Thoracic aorta (tissue), 2 donors: ENCODE measurements around the gene ATG7. TPM values are rescaled to one million over a fixed set of nuclear protein-coding genes. Genes with fewer than 3 reads are reported as not detected.
"Not testable (repeated sequence)": the region's sequence is repeated elsewhere in the genome, so short reads cannot be mapped to it uniquely, and the experiment has no call there.

Experiments used
- ATAC-seq: fragments of 150-250 bp; one replicate; pipeline ENCODE4 v1.8.0; 2017; ENCODE audit warnings: low read depth; ENCODE audit not compliant: insufficient number of reproducible peaks, low FRiP score
- DNase-seq: peaks from one replicate; pipeline ENCODE4 v3.0.0-alpha.2; 2020; ENCODE audit warnings: low spot score
- H3K27ac ChIP-seq, 2 donors: fragments of 200-600 bp; sonication (generic); 1 replicate in 1 of 2; 2 replicates in 1 of 2; pipeline ENCODE4 v1.5.1; 2016; ENCODE audit warnings: mild to moderate bottlenecking in 2 of 2, moderate library complexity in 2 of 2
- H3K27me3 ChIP-seq: fragments of 200-600 bp; sonication (generic); replicated peaks from 2 replicates; pipeline ENCODE4 v1.6.0; 2016; ENCODE audit warnings: mild to moderate bottlenecking; ENCODE audit not compliant: insufficient read depth
- H3K36me3 ChIP-seq: fragments of 200-600 bp; sonication (generic); one replicate; pipeline ENCODE4 v1.5.1; 2016
- H3K4me1 ChIP-seq, 2 donors: fragments of 200-600 bp; sonication (generic); 1 replicate in 1 of 2; 2 replicates in 1 of 2; pipeline versions ENCODE4 v1.5.1 to v1.6.0; 2016; ENCODE audit warnings: low read depth in 2 of 2, mild to moderate bottlenecking in 1 of 2; ENCODE audit not compliant: control insufficient read depth in 1 of 2
- H3K4me3 ChIP-seq: fragments of 200-600 bp; sonication (generic); 2 replicates; pipeline ENCODE4 v1.5.1; 2016; ENCODE audit warnings: mild to moderate bottlenecking
- H3K9me3 ChIP-seq: fragments of 200-600 bp; sonication (generic); 2 replicates; pipeline ENCODE4 v1.5.1; 2016
- total RNA-seq, 2 donors: library from RNA; depleted of rRNA; stranded (reverse); fragments of >200 nt; gene quantifications; one replicate each; pipeline versions ENCODE4 v1.1.0 to v1.2.3, GENCODE V29; 2016
- TF ChIP-seq, protein P1 (sequence below): fragments of 200-600 bp; sonication (generic); IDR thresholded peaks from one replicate; pipeline ENCODE4 v1.5.1; 2019; ENCODE audit warnings: antibody characterized with exemption

The ATG7 gene
- total RNA-seq, 2 donors from 2014 or later: 56.6 to 88.3 TPM

DNA sequence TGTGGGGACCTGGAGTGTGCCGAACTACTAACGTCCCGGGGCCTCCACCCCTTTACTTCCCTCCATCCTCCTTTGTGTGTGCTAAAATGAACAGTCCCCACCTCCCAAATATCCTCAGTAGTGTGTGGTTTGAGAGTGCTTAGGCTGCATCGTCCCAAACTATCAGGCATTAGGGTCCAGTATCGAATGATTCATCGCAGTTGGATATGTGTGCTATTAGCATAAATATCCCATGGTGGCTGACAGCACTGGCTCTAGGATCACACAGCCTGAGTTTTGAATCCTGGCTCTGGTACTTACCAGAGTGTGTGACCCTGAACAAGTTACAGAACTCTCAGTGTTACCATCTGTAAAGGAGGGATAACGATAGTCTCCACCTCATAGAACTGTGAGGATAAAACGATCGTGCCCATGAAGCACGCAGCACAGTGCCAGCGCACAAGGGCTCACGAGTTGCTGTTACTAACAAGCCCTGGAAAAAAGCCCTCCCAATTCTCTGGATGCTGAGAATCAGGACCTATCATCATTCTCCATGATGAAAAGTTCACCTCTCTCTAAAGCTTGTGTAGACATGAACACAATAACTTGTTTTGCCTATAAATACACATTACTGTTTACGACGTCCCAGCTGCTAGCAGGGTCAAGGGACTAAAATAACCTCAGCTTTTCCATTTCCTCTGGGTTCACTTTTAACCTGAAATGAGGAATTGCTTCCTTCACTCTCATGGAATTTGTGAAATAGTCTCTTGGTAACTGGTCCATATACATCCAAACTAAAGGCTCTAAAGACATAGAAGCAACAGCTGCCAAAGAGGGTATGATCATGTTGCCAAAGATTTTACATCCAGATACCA, 320.5 kb downstream of the ATG7 start:
- Histone ChIP-seq H3K36me3 (no peaks in the 10 kb centered on the region), H3K27me3 (no peaks in the 10 kb centered on the region), H3K9me3 (no peaks in the 10 kb centered on the region), H3K4me3 (peak overlapping the region; percentile 41), H3K27ac (peak overlapping the region; percentile 74 to 78), H3K4me1 (peaks cover 46 to 82% of the 10 kb centered on the region in 2 donors)
- ATAC-seq (no peak), DNase-seq (no peak)
- TF ChIP-seq, protein P1, sequence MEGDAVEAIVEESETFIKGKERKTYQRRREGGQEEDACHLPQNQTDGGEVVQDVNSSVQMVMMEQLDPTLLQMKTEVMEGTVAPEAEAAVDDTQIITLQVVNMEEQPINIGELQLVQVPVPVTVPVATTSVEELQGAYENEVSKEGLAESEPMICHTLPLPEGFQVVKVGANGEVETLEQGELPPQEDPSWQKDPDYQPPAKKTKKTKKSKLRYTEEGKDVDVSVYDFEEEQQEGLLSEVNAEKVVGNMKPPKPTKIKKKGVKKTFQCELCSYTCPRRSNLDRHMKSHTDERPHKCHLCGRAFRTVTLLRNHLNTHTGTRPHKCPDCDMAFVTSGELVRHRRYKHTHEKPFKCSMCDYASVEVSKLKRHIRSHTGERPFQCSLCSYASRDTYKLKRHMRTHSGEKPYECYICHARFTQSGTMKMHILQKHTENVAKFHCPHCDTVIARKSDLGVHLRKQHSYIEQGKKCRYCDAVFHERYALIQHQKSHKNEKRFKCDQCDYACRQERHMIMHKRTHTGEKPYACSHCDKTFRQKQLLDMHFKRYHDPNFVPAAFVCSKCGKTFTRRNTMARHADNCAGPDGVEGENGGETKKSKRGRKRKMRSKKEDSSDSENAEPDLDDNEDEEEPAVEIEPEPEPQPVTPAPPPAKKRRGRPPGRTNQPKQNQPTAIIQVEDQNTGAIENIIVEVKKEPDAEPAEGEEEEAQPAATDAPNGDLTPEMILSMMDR: no peak

DNA sequence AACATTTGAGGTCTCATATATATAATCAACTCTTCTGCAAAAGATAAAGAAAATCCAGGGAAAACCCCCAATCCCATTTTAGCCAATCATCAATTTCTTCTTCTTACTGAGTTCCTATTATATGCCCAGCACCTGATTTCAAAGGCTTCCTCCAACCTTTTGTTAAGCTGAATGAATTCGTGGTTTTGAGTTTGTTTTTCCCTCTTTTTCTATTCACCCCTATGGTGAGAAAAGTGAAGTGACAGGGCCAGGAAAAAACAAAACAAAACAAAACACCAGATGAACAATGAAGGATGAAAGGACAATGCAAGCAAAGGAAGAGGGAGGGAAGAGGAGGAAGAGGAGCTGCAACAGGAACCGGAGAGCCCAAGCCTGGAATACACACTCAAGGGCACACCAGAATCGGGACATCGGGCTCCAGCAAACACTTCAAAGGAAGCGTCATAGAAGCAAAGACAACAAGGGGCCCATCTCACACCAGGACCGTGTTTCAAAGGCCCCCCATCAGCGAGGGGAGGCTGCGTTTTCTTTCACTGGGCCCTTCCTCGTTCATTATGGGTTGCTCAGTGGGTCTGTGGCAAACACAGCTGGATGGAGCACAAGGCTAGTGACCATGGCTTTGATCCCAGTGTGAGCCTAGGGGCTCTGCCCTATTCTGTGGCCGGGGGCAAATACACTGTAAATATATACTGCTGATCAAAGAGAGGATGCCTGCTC, 321.3 kb downstream of the ATG7 start:
- DNase-seq: no peak
- Histone ChIP-seq H3K4me1 (peaks cover 44 to 82% of the 10 kb centered on the region in 2 donors), H3K27me3 (no peaks in the 10 kb centered on the region), H3K9me3 (no peaks in the 10 kb centered on the region), H3K27ac (peak overlapping the region; percentile 74 to 78), H3K4me3 (no peak overlapping the region), H3K36me3 (no peaks in the 10 kb centered on the region)
- no peak for ATAC-seq
- TF ChIP-seq, protein P1: no peak

DNA sequence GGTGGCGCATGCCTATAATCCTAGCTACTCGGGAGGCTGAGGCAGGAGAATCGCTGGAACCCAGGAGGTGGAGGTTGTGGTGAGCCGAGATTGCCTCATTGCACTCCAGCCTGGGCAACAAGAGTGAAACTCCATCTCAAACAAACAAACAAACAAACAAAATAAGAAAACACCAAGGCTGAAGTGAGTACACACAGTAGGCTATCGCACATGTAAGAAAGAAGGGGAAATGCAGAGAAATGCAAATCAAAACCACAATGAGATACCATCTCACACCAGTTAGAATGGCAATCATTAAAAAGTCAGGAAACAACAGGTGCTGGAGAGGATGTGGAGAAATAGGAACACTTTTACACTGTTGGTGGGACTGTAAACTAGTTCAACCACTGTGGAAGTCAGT, 322.8 kb downstream of the ATG7 start:
- not testable (repeated sequence) for H3K9me3 ChIP-seq, H3K36me3 ChIP-seq, H3K4me3 ChIP-seq, H3K27ac ChIP-seq, DNase-seq, H3K27me3 ChIP-seq, ATAC-seq
- peaks cover 43 to 81% of the 10 kb centered on the region in 2 donors for H3K4me1 ChIP-seq

DNA sequence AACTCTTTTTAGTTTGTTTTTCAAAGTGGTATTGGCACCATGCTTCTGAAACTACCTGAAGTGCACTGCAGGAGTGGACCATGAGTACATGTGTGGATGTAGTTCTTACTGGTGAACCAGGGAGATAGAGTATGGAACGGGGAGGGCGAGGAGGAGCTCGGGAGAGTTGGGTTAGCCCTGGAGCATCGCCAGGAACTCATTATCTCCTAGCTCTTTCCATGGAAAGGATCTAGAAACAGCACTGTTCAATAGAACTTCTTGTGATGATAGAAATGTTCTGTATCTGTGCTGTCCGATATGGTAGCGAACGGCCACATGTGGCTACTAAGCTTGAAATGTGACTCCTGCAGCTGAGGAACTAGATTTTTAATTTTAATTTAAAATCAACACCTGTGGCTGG, 324.2 kb downstream of the ATG7 start:
- Histone ChIP-seq H3K27ac (peak overlapping the region in 1 of 2 donors; percentile 37), H3K9me3 (no peaks in the 10 kb centered on the region), H3K36me3 (no peaks in the 10 kb centered on the region), H3K27me3 (no peaks in the 10 kb centered on the region), H3K4me1 (peaks cover 33 to 80% of the 10 kb centered on the region in 2 donors), H3K4me3 (no peak overlapping the region)
- DNase-seq (no peak), ATAC-seq (no peak)
- TF ChIP-seq, protein P1: no peak

DNA sequence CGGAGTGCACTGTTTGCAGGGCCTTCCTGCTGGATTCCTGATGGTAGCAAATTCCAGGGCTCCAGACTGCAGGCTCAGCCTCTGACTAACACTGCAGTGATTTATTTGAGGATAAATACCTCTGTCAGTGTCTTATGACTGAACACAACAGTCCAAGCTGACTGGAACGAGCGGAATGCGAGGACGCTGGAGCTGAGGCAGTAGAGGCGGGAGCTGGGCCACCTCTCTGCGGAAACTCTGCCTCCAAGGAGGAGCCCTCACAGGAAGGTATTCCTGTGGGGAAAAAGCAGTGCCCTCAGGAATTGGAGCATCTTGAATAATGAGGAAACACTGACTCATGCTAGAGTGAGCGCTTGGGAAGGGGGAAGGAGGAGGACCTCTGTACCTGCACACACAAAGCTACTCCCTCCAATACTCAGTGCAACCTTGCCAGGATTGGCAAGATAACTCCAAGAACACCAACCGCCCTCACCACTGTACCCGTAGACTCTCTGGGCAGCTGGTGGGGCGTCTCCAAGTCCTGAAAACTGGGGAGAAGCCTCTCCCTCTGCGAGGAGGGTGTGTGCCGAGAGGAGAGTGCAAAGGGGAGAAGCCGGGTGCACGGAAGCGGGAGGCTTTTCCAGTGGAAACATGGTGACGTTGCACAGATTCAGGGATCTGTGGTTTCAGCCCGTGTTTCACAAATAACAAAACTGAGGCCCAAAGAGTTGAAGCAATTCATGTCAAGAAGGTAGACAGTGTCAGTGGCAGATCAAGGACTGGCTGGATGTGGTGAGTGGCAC, 328.5 kb downstream of the ATG7 start:
- Histone ChIP-seq H3K9me3 (no peaks in the 10 kb centered on the region), H3K4me1 (peaks cover 36 to 89% of the 10 kb centered on the region in 2 donors), H3K27me3 (no peaks in the 10 kb centered on the region), H3K36me3 (no peaks in the 10 kb centered on the region), H3K27ac (peak overlapping the region; percentile 79 to 94), H3K4me3 (peak overlapping the region; percentile 22)
- TF ChIP-seq, protein P1: no peak
- ATAC-seq (peak; percentile 79), DNase-seq (peak; percentile 72)
